K562 (cell line): ENCODE results near the gene KRTAP10-8. TPM values are rescaled to one million over a fixed set of nuclear protein-coding genes. Genes with fewer than 3 reads are reported as not detected.

Experiments used
- ATAC-seq: fragments of 200-7000 bp; cut with Tn5 transposase; 3 replicates; pipeline ENCODE4 v1.9.1; 2020; ENCODE audit warnings: moderate library complexity
- BruUV-seq: library from RNA; stranded (reverse); fragments of 400-500 nt; replicated peaks from 2 replicates; lab custom pipeline; 2021; lab: Mats Ljungman, UMichigan
- CTCF ChIA-PET: fragments of 300-600 bp; formaldehyde crosslinking; extraction: SDS; loops from one replicate; lab custom pipeline; 2021; ENCODE audit warnings: low intra/inter-chr PET ratio; lab: Yijun Ruan, JAX
- POLR2A ChIA-PET: fragments of 300-600, 350-650 bp; sonication (Branson Sonifier 250); formaldehyde crosslinking; extraction: SDS; loops from one replicate; lab custom pipeline; 2021; ENCODE audit warnings: antibody characterized with exemption, inconsistent platforms; lab: Yijun Ruan, JAX
- DNase-seq, 4 experiments: peaks; one replicate each; pipeline versions ENCODE4 v3.0.0 to v3.0.0-alpha.2; 2011 to 2018; ENCODE audit warnings: low spot score in 3 of 4, mixed read lengths in 3 of 4; ENCODE audit errors: extremely low read depth in 1 of 4
- FAIRE-seq: peaks from 2 replicates; lab custom pipeline; 2011; peaks lifted over from hg19 to GRCh38; lab: Jason Lieb, UNC
- H2AFZ ChIP-seq: 2 replicates; pipeline ENCODE4 v1.6.0; 2011; ENCODE audit warnings: low read depth, low read length, control low read depth, inconsistent platforms
- H3K27ac ChIP-seq: fragments of 200-600 bp; 3 replicates; pipeline ENCODE4 v1.8.0; 2011; ENCODE audit warnings: low read depth, mild to moderate bottlenecking, control low read depth, inconsistent platforms, low read length, moderate library complexity, mixed read lengths; ENCODE audit errors: extremely low read depth
- H3K27me3 ChIP-seq, 2 experiments: fragments of 300-600 bp in 1 of 2; 2 replicates in 1 of 2; 3 replicates in 1 of 2; pipeline versions ENCODE4 v1.6.0 to v1.8.0; 2011; ENCODE audit warnings: inconsistent platforms in 2 of 2, low read length in 2 of 2, mild to moderate bottlenecking in 1 of 2, mixed read lengths in 1 of 2, moderate library complexity in 1 of 2; ENCODE audit not compliant: control insufficient read depth in 2 of 2, insufficient read depth in 2 of 2
- H3K36me3 ChIP-seq: fragments of 300-600 bp; 3 replicates; pipeline ENCODE4 v1.8.0; 2011; ENCODE audit warnings: mild to moderate bottlenecking, low read length, inconsistent platforms; ENCODE audit not compliant: control insufficient read depth, insufficient read depth
- H3K4me1 ChIP-seq, 2 experiments: fragments of 200-600 bp in 1 of 2; replicated peaks in 1 of 2; 2 replicates in 1 of 2; 3 replicates in 1 of 2; pipeline versions ENCODE4 v1.5.1 to v1.8.0; 2011; ENCODE audit warnings: inconsistent platforms in 2 of 2, low read length in 2 of 2, mild to moderate bottlenecking in 1 of 2, mixed read lengths in 1 of 2, moderate library complexity in 1 of 2; ENCODE audit not compliant: control insufficient read depth in 2 of 2, insufficient read depth in 2 of 2
- H3K4me2 ChIP-seq: 2 replicates; pipeline ENCODE4 v1.6.1; 2011; ENCODE audit warnings: low read length, control low read depth, inconsistent platforms, mixed read lengths; ENCODE audit not compliant: insufficient read depth
- H3K4me3 ChIP-seq: fragments of 200-600 bp; sonication (generic), shearing (Covaris generic); 2 replicates; pipeline ENCODE4 v1.5.1; 2016; ENCODE audit warnings: control low read depth, inconsistent platforms
- H3K79me2 ChIP-seq: fragments of 200-600 bp; 3 replicates; pipeline ENCODE4 v1.8.0; 2011; ENCODE audit warnings: low read length, inconsistent platforms; ENCODE audit not compliant: control insufficient read depth, insufficient read depth
- H3K9ac ChIP-seq, 2 experiments: 2 replicates each; pipeline versions ENCODE4 v1.6.0 to v1.6.1; 2011; ENCODE audit warnings: low read depth in 2 of 2, low read length in 2 of 2, control low read depth in 1 of 2, inconsistent platforms in 1 of 2, mild to moderate bottlenecking in 1 of 2, mixed read lengths in 1 of 2; ENCODE audit not compliant: insufficient read depth in 1 of 2
- H3K9me1 ChIP-seq: one replicate; pipeline ENCODE4 v1.6.0; 2011; ENCODE audit warnings: inconsistent platforms, mild to moderate bottlenecking, low read length, moderate library complexity; ENCODE audit not compliant: control insufficient read depth, insufficient read depth
- H3K9me3 ChIP-seq: replicated peaks from 2 replicates; pipeline ENCODE4 v1.5.1; 2011; ENCODE audit warnings: low read depth, low read length, inconsistent platforms; ENCODE audit not compliant: control insufficient read depth, insufficient read depth
- H4K20me1 ChIP-seq: replicated peaks from 2 replicates; pipeline ENCODE4 v1.6.1; 2011; ENCODE audit warnings: low read length, inconsistent platforms, mixed read lengths; ENCODE audit not compliant: control insufficient read depth, insufficient read depth
- ATF7 ChIP-seq: fragments of 450-650 bp; IDR thresholded peaks from 2 replicates; pipeline ENCODE4 v1.7.1; 2014; ENCODE audit warnings: mild to moderate bottlenecking, moderate library complexity
- ETV1 ChIP-seq: fragments of 450-650 bp; conservative IDR thresholded peaks from 2 replicates; pipeline ENCODE4 v1.6.1; 2016; ENCODE audit warnings: missing genetic modification characterization, control low read depth, low read depth, missing compliant biosample characterization
- EWSR1 ChIP-seq: fragments of 450-650 bp; IDR thresholded peaks from 2 replicates; pipeline ENCODE4 v1.6.1; 2018; ENCODE audit warnings: borderline replicate concordance, mild to moderate bottlenecking, low read depth, moderate library complexity; ENCODE audit not compliant: partially characterized antibody
- ILK ChIP-seq: fragments of 450-650 bp; IDR thresholded peaks from 2 replicates; pipeline ENCODE4 v1.6.1; 2016; ENCODE audit warnings: missing genetic modification characterization, low read depth, mild to moderate bottlenecking, missing compliant biosample characterization, moderate library complexity, borderline replicate concordance
- KDM2B ChIP-seq: fragments of 250-450 bp; sonication (Bioruptor Pico); IDR thresholded peaks from 2 replicates; pipeline ENCODE4 v1.8.0; 2021; ENCODE audit warnings: mild to moderate bottlenecking, moderate library complexity
- MTA3 ChIP-seq: fragments of 450-650 bp; formaldehyde crosslinking; IDR thresholded peaks from 2 replicates; pipeline ENCODE4 v1.6.1; 2017; ENCODE audit warnings: mild to moderate bottlenecking, borderline replicate concordance
- RBM17 ChIP-seq: fragments of 200-400 bp; formaldehyde crosslinking; IDR thresholded peaks from 2 replicates; pipeline ENCODE4 v1.6.1; 2017; ENCODE audit warnings: low read depth, mild to moderate bottlenecking, low read length, borderline replicate concordance
- RFX7 ChIP-seq: fragments of 250-450 bp; sonication (Bioruptor Pico); IDR thresholded peaks from 2 replicates; pipeline ENCODE4 v1.5.1; 2021; ENCODE audit warnings: mild to moderate bottlenecking
- SIN3A ChIP-seq, 2 experiments: fragments of 150-350 bp in 1 of 2; IDR thresholded peaks; 2 replicates each; pipeline ENCODE4 v1.6.1; 2011 to 2016; ENCODE audit warnings: borderline replicate concordance in 2 of 2, low read depth in 2 of 2, low read length in 2 of 2, mild to moderate bottlenecking in 2 of 2, moderate library complexity in 2 of 2; ENCODE audit not compliant: control insufficient read depth in 1 of 2
- ZBTB9 ChIP-seq: fragments of 450-650 bp; formaldehyde crosslinking; IDR thresholded peaks from 2 replicates; pipeline ENCODE4 v1.4.0; 2020; ENCODE audit warnings: mild to moderate bottlenecking, moderate library complexity
- ZNF232 ChIP-seq: sonication (generic); formaldehyde crosslinking; IDR thresholded peaks from 2 replicates; pipeline ENCODE4 v1.8.0; 2022; ENCODE audit warnings: mild to moderate bottlenecking, missing genetic modification reagents
- ZNF324 ChIP-seq: fragments of 250-450 bp; sonication (Bioruptor Pico); IDR thresholded peaks from 2 replicates; pipeline ENCODE4 v1.4.0; 2020; ENCODE audit warnings: mild to moderate bottlenecking
- ZNF354B ChIP-seq: fragments of 250-450 bp; sonication (Bioruptor Pico); IDR thresholded peaks from 2 replicates; pipeline ENCODE4 v1.4.0; 2020
- ZNF586 ChIP-seq: fragments of 450-650 bp; formaldehyde crosslinking; conservative IDR thresholded peaks from 2 replicates; pipeline ENCODE4 v1.4.0; 2020; ENCODE audit warnings: mild to moderate bottlenecking, moderate library complexity
- ZNF77 ChIP-seq: fragments of 250-450 bp; sonication (Bioruptor Pico); IDR thresholded peaks from 2 replicates; pipeline ENCODE4 v1.5.0; 2020
- WGBS: fragments of 100-300 bp; shearing (Covaris generic); methylation state at CpG from one replicate; pipeline ENCODE4 v1.1.6; 2016; ENCODE audit warnings: low coverage, mixed read lengths; ENCODE audit not compliant: insufficient coverage; ENCODE audit errors: missing lambda C conversion rate; 5-methylcytosine and 5-hydroxymethylcytosine counted together
- in situ Hi-C: fragments of 300-500 bp; cut with MboI; formaldehyde crosslinking; loops from 4 replicates; pipeline ENCODE4 v1.15.0; 2018; ENCODE audit warnings: inconsistent platforms, mixed read lengths
- intact Hi-C: fragments of 100-400 bp; cut with micrococcal nuclease; formaldehyde crosslinking; loops from 2 replicates; pipeline ENCODE4 v1.14.2; 2022
- polyA plus RNA-seq, 8 experiments: library from polyadenylated mRNA; depleted of rRNA in 4 of 8; stranded (reverse) in 5 of 8; unstranded in 3 of 8; fragments of >200 nt; fragmentation: Nextera tagmentation in 2 of 8; fragmentation: Illumina TruSeq in 1 of 8; extraction: Ambion mirVana in 2 of 8; extraction: Trizol in 1 of 8; gene quantifications; 2 replicates each; pipeline versions ENCODE4 v1.2.1 to v1.2.3, GENCODE V29; 2011 to 2014; ENCODE audit warnings: inconsistent platforms in 1 of 8, missing spikeins in 1 of 8
- total RNA-seq, 7 experiments: library from RNA; depleted of rRNA in 6 of 7; stranded (reverse); fragments of >200 nt in 6 of 7; fragmentation: Illumina TruSeq in 2 of 7; extraction: Trizol in 2 of 7; gene quantifications; 2 replicates each; pipeline versions ENCODE4 v1.2.1 to v1.2.3, GENCODE V29; 2011 to 2021; ENCODE audit warnings: low replicate concordance in 1 of 7

KRTAP10-8 gene
- total and polyA plus RNA-seq, 9 of the 15 experiments (the other 6 are each of a cell fraction or from before 2014, with no cell fraction given): not detected

GRCh38 chr21:44647222-44647552 is 35.3 kb downstream of the KRTAP10-8 start:
- Histone ChIP-seq H3K4me3 (no peak overlapping the region), H3K9me1 (no peaks in the 10 kb centered on the region), H2AFZ (no peak overlapping the region), H3K27ac (no peak overlapping the region), H4K20me1 (no peaks in the 10 kb centered on the region), H3K9me3 (peaks cover 4% of the 10 kb centered on the region), H3K79me2 (no peaks in the 10 kb centered on the region), H3K27me3 (peaks cover 9 to 52% of the 10 kb centered on the region in 2 experiments; a peak in 4 of 5 replicates), H3K4me2 (no peak overlapping the region), H3K4me1 (no peaks in the 10 kb centered on the region; a peak in 1 of 5 replicates), H3K9ac (no peak overlapping the region), H3K36me3 (no peaks in the 10 kb centered on the region)
- TF ChIP-seq ATF7 (no peak), MTA3 (no peak), ZNF324 (CRISPR knock-in tag) (no peak), ILK (tag) (no peak), EWSR1 (no peak), RFX7 (CRISPR knock-in tag) (no peak), ZNF354B (CRISPR knock-in tag) (no peak), ZNF77 (no peak), ZBTB9 (CRISPR knock-in tag) (no peak), ETV1 (tag) (no peak), SIN3A (IDR thresholded peaks at IDR 0.05; ENCODE audit: borderline replicate concordance in 2 of 2, control insufficient read depth in 1 of 2, low read depth in 2 of 2, low read length in 2 of 2) (no peak), KDM2B (CRISPR knock-in tag) (no peak), RBM17 (no peak), ZNF586 (no peak), ZNF232 (CRISPR knock-in tag) (no peak)
- ATAC-seq (no peak), DNase-seq (no peak), FAIRE-seq (no peak)
- ChIA-PET CTCF (no interaction called here), POLR2A (no interaction called here)
- 0% methylated on average over 8 of the region's 8 CpGs for WGBS
- intact Hi-C loops (no loop called here), in situ Hi-C loops (no loop called here)
- no TSS peak for BruUV-seq
